Measurements from ENCODE around the gene CHRNG. TPM values are rescaled to one million over a fixed set of nuclear protein-coding genes. Genes with fewer than 3 reads are reported as not detected.

Gene CHRNG
- polyA plus RNA-seq, 2 of the 4 experiments (the other 2 are of a cell fraction): not detected

- Histone ChIP-seq H3K4me1 (no peaks in the 10 kb centered on the region), H3K4me3 (no peak overlapping the region), H3K4me2 (no peak overlapping the region), H3K9me3 (no peaks in the 10 kb centered on the region), H3K27ac (no peak overlapping the region)
- DNase-seq (ENCODE audit: low read depth in 1 of 2, low spot score in 1 of 2): no peak
- no peak for TF ChIP-seq HMGXB4 (CRISPR knock-in tag; IDR thresholded peaks at IDR 0.05; ENCODE audit: borderline replicate concordance)
- TF ChIP-seq KDM1A (IDR thresholded peaks at IDR 0.05; ENCODE audit: low read depth): no peak
- no peak for TF ChIP-seq CBX8 (IDR thresholded peaks at IDR 0.05)
- TF ChIP-seq EHMT2 (IDR thresholded peaks at IDR 0.05; ENCODE audit: low read depth): no peak
- no peak for TF ChIP-seq HEYL (CRISPR knock-in tag; IDR thresholded peaks at IDR 0.05)
- TF ChIP-seq PHF8 (IDR thresholded peaks at IDR 0.05; ENCODE audit: borderline replicate concordance, low read depth): no peak
- no peak for TF ChIP-seq EHF (CRISPR knock-in tag; IDR thresholded peaks at IDR 0.05)
- no peak for TF ChIP-seq BCL3 (IDR thresholded peaks at IDR 0.05)
- TF ChIP-seq MAX (IDR thresholded peaks at IDR 0.05): no peak
- TF ChIP-seq GATA3 (IDR thresholded peaks at IDR 0.05; ENCODE audit: borderline replicate concordance): no peak
- TF ChIP-seq ZSCAN20 (CRISPR knock-in tag; IDR thresholded peaks at IDR 0.05): no peak
- TF ChIP-seq FOXS1 (CRISPR knock-in tag; IDR thresholded peaks at IDR 0.05): no peak
- no peak for TF ChIP-seq E2F6 (IDR thresholded peaks at IDR 0.05; ENCODE audit: borderline replicate concordance, low read depth)
- no peak for TF ChIP-seq RFX5 (IDR thresholded peaks at IDR 0.05)
- TF ChIP-seq POLR2A (IDR thresholded peaks at IDR 0.05; ENCODE audit: low read length): no peak
- TF ChIP-seq, protein P1, sequence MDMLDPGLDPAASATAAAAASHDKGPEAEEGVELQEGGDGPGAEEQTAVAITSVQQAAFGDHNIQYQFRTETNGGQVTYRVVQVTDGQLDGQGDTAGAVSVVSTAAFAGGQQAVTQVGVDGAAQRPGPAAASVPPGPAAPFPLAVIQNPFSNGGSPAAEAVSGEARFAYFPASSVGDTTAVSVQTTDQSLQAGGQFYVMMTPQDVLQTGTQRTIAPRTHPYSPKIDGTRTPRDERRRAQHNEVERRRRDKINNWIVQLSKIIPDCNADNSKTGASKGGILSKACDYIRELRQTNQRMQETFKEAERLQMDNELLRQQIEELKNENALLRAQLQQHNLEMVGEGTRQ (IDR thresholded peaks at IDR 0.05): no peak
- no peak for TF ChIP-seq HOXA7 (CRISPR knock-in tag; IDR thresholded peaks at IDR 0.05)
- TF ChIP-seq ESRRA (IDR thresholded peaks at IDR 0.05; ENCODE audit: borderline replicate concordance, low read length): no peak
- TF ChIP-seq, protein P2, sequence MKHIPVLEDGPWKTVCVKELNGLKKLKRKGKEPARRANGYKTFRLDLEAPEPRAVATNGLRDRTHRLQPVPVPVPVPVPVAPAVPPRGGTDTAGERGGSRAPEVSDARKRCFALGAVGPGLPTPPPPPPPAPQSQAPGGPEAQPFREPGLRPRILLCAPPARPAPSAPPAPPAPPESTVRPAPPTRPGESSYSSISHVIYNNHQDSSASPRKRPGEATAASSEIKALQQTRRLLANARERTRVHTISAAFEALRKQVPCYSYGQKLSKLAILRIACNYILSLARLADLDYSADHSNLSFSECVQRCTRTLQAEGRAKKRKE (CRISPR knock-in tag; IDR thresholded peaks at IDR 0.05; ENCODE audit: low read depth): no peak
- TF ChIP-seq HOXB5 (CRISPR knock-in tag; IDR thresholded peaks at IDR 0.05): no peak
- CTCF ChIA-PET: interaction anchor here (0.9 to 1.6 kb wide), 3 partner anchors 9 to 56 kb away, joined by 3 to 4 read pairs (median 4); no protein-coding TSS in a partner anchor
- WGBS (ENCODE audit: missing lambda C conversion rate): 76% methylated on average over 2 of the region's 2 CpGs
- ATAC-seq: 0 out of 6 replicates have a peak, but pooled peaks of 1 of the 2 experiments have one; percentile 14
- POLR2A ChIA-PET: interaction anchor here (2.0 kb wide), 1 partner anchor 27 kb away, joined by 5 read pairs; the partner anchor contains the start of genes EIF4E2 and TIGD1
- no peak for FAIRE-seq
Measured at GRCh38 chr2:232577841-232578240, 38.3 kb downstream of the CHRNG start.

- no peak for FAIRE-seq
- ATAC-seq: no peak
Measured at GRCh38 chr2:232578626-232579025, 39.1 kb downstream of the CHRNG start.

More at GRCh38 chr2:232578626-232579025, 39.1 kb downstream of the CHRNG start:
- no peak overlapping the region for H3K27ac ChIP-seq
- ChIA-PET POLR2A (interaction anchor here (2.0 kb wide), 1 partner anchor 28 kb away, joined by 5 read pairs; the partner anchor contains the start of genes EIF4E2 and TIGD1), CTCF (interaction anchor here (0.9 to 2.0 kb wide), 2 partner anchors 8 to 11 kb away, joined by 3 to 5 read pairs; no protein-coding TSS in a partner anchor)
- WGBS (ENCODE audit: missing lambda C conversion rate): 96% methylated on average over 2 of the region's 2 CpGs
- no peak for DNase-seq (ENCODE audit: low read depth in 1 of 2, low spot score in 1 of 2)
- no peaks in the 10 kb centered on the region for H3K4me1 ChIP-seq
- no peak overlapping the region for H3K4me3 ChIP-seq
- no peaks in the 10 kb centered on the region for H3K9me3 ChIP-seq
- no peak overlapping the region for H3K4me2 ChIP-seq
- TF ChIP-seq CTCF (IDR thresholded peaks at IDR 0.05): no peak
- TF ChIP-seq MAFK (IDR thresholded peaks at IDR 0.05; ENCODE audit: partially characterized antibody): peak; percentile 83

Data from A549 (cell line).